ENCODE measurements around the gene DDAH1. TPM values are rescaled to one million over a fixed set of nuclear protein-coding genes. Genes with fewer than 3 reads are reported as not detected.

Gene DDAH1
- total RNA-seq, 1 experiment from 2014 or later: 36.3 TPM

DNA sequence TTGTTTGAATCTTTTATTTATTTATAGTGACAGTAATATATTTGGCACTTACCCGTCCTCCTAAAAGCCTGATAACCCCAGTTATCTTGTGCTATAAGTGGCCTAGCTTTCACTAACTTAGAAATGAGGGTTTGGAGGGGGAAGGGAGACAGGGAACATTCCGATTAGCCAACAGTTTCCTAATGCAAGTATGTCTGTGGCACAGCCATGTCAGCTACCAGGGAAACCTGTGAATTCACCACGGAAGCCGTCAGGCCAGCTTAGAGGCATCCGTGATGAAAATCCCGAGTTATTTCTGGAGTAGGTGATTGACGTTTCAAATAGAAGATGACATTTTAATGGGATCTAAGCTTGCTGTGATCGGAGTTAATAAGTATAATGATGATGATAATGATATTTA, 149.2 kb downstream of the DDAH1 start:
- no peak overlapping the region for H3K4me3 Mint-ChIP-seq
- no peak overlapping the region for H3K27ac Mint-ChIP-seq

More for the DNA sequence above, 149.2 kb downstream of the DDAH1 start:
- Histone ChIP-seq H3K79me1 (ENCODE audit: insufficient read depth, low read depth, low read length, poor library complexity, severe bottlenecking) (no peaks in the 10 kb centered on the region), H4K5ac (ENCODE audit: insufficient read length, low read depth, low read length) (no peak overlapping the region), H4K8ac (replicated peaks; ENCODE audit: insufficient read length, low read depth, low read length) (no peak overlapping the region), H3K27ac (ENCODE audit: insufficient read length, low read depth, low read length) (no peak overlapping the region), H3K9ac (ENCODE audit: extremely low read depth, insufficient read length, low read length) (no peak overlapping the region), H2BK120ac (ENCODE audit: low read depth, low read length, poor library complexity, severe bottlenecking) (no peak overlapping the region), H3K23me2 (ENCODE audit: insufficient read length, low read depth, low read length, poor library complexity, severe bottlenecking) (no peaks in the 10 kb centered on the region), H3K14ac (ENCODE audit: insufficient read depth, low read length) (no peak overlapping the region), H3K56ac (ENCODE audit: insufficient read length, low read depth, low read length) (no peak overlapping the region), H3K4me1 (ENCODE audit: insufficient read depth, low read length) (no peaks in the 10 kb centered on the region; the same call in 1 of the 2 replicates), H2AK5ac (ENCODE audit: insufficient read length, low read length) (no peak overlapping the region), H2BK15ac (ENCODE audit: low read depth, low read length) (no peak overlapping the region), H3K23ac (ENCODE audit: insufficient read length, low read depth, low read length) (no peak overlapping the region), H3K27me3 (ENCODE audit: insufficient read depth, low read length) (no peaks in the 10 kb centered on the region), H4K20me1 (ENCODE audit: control insufficient read depth, insufficient read depth, insufficient read length) (no peaks in the 10 kb centered on the region), H3K18ac (ENCODE audit: insufficient read length, low read depth, low read length) (no peak overlapping the region), H2BK12ac (ENCODE audit: insufficient read length, low read depth, low read length) (no peak overlapping the region), H3K4me2 (ENCODE audit: insufficient read depth, insufficient read length, low read length) (no peak overlapping the region), H2AFZ (ENCODE audit: low read length) (no peak overlapping the region), H4K91ac (ENCODE audit: insufficient read length, low read depth, low read length) (no peak overlapping the region), H2BK20ac (ENCODE audit: low read depth, low read length, poor library complexity, severe bottlenecking) (no peak overlapping the region), H3K4ac (ENCODE audit: low read depth, low read length) (no peak overlapping the region), H2BK5ac (ENCODE audit: insufficient read length, low read length) (no peak overlapping the region), H3T11ph (ENCODE audit: low read length) (no peak overlapping the region), H3K9me3 (ENCODE audit: control insufficient read depth, low read depth, low read length) (no peaks in the 10 kb centered on the region), H3K79me2 (ENCODE audit: insufficient read depth, low read length) (no peaks in the 10 kb centered on the region)
- H3K27me3 Mint-ChIP-seq (ENCODE audit: low read depth): no peaks in the 10 kb centered on the region
- no peaks in the 10 kb centered on the region for H3K36me3 Mint-ChIP-seq (ENCODE audit: insufficient read depth in 1 of 3, low read depth in 3 of 3)
- WGBS (ENCODE audit: extremely low coverage, insufficient read length, low lambda C conversion rate): no CpG with 5 or more reads among the region's 8 CpGs
- TF ChIP-seq, protein P1, sequence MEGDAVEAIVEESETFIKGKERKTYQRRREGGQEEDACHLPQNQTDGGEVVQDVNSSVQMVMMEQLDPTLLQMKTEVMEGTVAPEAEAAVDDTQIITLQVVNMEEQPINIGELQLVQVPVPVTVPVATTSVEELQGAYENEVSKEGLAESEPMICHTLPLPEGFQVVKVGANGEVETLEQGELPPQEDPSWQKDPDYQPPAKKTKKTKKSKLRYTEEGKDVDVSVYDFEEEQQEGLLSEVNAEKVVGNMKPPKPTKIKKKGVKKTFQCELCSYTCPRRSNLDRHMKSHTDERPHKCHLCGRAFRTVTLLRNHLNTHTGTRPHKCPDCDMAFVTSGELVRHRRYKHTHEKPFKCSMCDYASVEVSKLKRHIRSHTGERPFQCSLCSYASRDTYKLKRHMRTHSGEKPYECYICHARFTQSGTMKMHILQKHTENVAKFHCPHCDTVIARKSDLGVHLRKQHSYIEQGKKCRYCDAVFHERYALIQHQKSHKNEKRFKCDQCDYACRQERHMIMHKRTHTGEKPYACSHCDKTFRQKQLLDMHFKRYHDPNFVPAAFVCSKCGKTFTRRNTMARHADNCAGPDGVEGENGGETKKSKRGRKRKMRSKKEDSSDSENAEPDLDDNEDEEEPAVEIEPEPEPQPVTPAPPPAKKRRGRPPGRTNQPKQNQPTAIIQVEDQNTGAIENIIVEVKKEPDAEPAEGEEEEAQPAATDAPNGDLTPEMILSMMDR (conservative IDR thresholded peaks at IDR 0.05): no peak
- no peak for DNase-seq
- H3K4me1 Mint-ChIP-seq: peaks cover 3 to 5% of the 10 kb centered on the region in 2 experiments
- no peaks in the 10 kb centered on the region for H3K9me3 Mint-ChIP-seq

Data from H9 (cell line).